GM18909 (cell line): ENCODE data around the gene CXCL13.
"Not testable (repeated sequence)": the region's sequence is repeated elsewhere in the genome, so short reads cannot be mapped to it uniquely, and the experiment has no call there.

ENCODE experiments used
- ATAC-seq: cut with Tn5 transposase; IDR thresholded peaks from one replicate; pipeline ENCODE4 v1.9.1; 2021; ENCODE audit warnings: mild to moderate bottlenecking; ENCODE audit not compliant: unreplicated experiment, poor library complexity

Gene CXCL13

GRCh38 chr4:77605210-77605902 is at the start of gene CXCL13:
TSS of gene CXCL13 (plus strand) at chr4:77605820. CDS start at chr4:77605866, 46 bp downstream.
- ATAC-seq = no peak

- no peak for ATAC-seq
These were observed 45.5 kb upstream of the CXCL13 start for GRCh38 chr4:77560170-77560569.

- not testable (repeated sequence) for ATAC-seq
These were observed 43.9 kb upstream of the CXCL13 start for GRCh38 chr4:77561720-77562119.

- ATAC-seq = no peak
These were observed 41.4 kb upstream of the CXCL13 start for GRCh38 chr4:77564231-77564630.

GRCh38 chr4:77566148-77566547 is 39.5 kb upstream of the CXCL13 start:
- no peak for ATAC-seq

- ATAC-seq = no peak
These were observed 38.1 kb upstream of the CXCL13 start for GRCh38 chr4:77567549-77567948.

- not testable (repeated sequence) for ATAC-seq
These were observed 35.0 kb upstream of the CXCL13 start for GRCh38 chr4:77570508-77571214.

- ATAC-seq = no peak
These were observed 29.3 kb upstream of the CXCL13 start for GRCh38 chr4:77576351-77576750.

- no peak for ATAC-seq
These were observed 27.5 kb upstream of the CXCL13 start for GRCh38 chr4:77578145-77578544.

- ATAC-seq = no peak
These were observed 26.1 kb upstream of the CXCL13 start for GRCh38 chr4:77579406-77580076.

- ATAC-seq = peak; percentile 67
These were observed 23.9 kb upstream of the CXCL13 start for GRCh38 chr4:77581724-77582123.

GRCh38 chr4:77582156-77582555 is 23.5 kb upstream of the CXCL13 start:
- ATAC-seq = no peak

GRCh38 chr4:77582711-77583110 is 22.9 kb upstream of the CXCL13 start:
- ATAC-seq = no peak

- ATAC-seq = peak; percentile 99
These were observed 18.7 kb upstream of the CXCL13 start for GRCh38 chr4:77586951-77587383.

- ATAC-seq = no peak
These were observed 15.1 kb upstream of the CXCL13 start for GRCh38 chr4:77590482-77590881.

- no peak for ATAC-seq
These were observed 14.1 kb upstream of the CXCL13 start for GRCh38 chr4:77591532-77591931.

- no peak for ATAC-seq
These were observed 12.5 kb upstream of the CXCL13 start for GRCh38 chr4:77593101-77593500.

GRCh38 chr4:77593993-77594392 is 11.6 kb upstream of the CXCL13 start:
- no peak for ATAC-seq

GRCh38 chr4:77595364-77595973 is 10.2 kb upstream of the CXCL13 start:
- ATAC-seq = no peak

- peak; percentile 56 for ATAC-seq
These were observed 6.2 kb upstream of the CXCL13 start for GRCh38 chr4:77599378-77599777.
